ENCODE measurements around the gene CCSER1.
"Not testable (repeated sequence)": the region's sequence is repeated elsewhere in the genome, so short reads cannot be mapped to it uniquely, and the experiment has no call there.

The CCSER1 gene

GRCh38 chr4:91118597-91118996, 991.4 kb downstream of the CCSER1 start:
- no peak for DNase-seq (ENCODE audit: low spot score)

DNA sequence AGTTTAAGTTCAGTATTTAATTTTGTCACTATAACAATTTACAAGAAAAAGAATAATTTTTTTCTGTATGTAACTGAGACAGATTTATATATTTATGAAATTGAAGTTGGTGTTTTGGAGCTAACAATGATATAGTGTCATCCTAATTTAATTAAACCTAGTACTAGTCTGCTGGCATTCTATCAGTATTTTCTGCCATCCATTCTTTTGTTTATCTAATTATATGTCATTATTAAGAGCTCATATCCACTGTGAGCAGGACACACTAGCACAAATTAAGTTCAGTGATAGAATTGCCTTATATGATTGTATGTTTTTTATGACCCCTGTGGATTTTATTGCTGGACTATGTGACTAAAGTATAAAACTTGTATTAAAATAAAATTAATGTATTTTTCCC, 996.5 kb downstream of the CCSER1 start:
- TF ChIP-seq, protein P1, sequence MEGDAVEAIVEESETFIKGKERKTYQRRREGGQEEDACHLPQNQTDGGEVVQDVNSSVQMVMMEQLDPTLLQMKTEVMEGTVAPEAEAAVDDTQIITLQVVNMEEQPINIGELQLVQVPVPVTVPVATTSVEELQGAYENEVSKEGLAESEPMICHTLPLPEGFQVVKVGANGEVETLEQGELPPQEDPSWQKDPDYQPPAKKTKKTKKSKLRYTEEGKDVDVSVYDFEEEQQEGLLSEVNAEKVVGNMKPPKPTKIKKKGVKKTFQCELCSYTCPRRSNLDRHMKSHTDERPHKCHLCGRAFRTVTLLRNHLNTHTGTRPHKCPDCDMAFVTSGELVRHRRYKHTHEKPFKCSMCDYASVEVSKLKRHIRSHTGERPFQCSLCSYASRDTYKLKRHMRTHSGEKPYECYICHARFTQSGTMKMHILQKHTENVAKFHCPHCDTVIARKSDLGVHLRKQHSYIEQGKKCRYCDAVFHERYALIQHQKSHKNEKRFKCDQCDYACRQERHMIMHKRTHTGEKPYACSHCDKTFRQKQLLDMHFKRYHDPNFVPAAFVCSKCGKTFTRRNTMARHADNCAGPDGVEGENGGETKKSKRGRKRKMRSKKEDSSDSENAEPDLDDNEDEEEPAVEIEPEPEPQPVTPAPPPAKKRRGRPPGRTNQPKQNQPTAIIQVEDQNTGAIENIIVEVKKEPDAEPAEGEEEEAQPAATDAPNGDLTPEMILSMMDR (IDR thresholded peaks at IDR 0.05; ENCODE audit: extremely low read depth, missing control alignments) = no peak
- no peak for DNase-seq (ENCODE audit: low spot score)

More at GRCh38 chr4:91118597-91118996, 991.4 kb downstream of the CCSER1 start:
- TF ChIP-seq, protein P1 (IDR thresholded peaks at IDR 0.05; ENCODE audit: extremely low read depth, missing control alignments) = no peak

DNA sequence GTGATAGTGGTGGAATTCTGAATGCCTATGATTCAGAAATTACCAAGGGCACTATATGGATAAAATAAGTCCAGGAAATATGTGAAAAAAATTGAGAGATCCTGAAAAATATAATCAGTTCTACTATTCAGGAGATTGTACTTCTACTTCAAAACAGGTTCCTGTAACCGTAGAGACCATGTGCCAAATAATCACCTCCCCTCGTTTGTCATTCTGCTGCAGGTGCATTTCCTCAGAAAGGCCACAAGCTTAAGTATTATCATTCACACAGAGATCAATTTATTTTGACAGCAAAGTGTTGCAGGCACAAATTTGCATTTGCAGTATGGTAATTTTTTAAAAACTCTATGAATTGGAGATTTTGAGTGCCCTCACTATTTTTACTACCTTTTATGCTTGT, 1000.0 kb downstream of the CCSER1 start:
- DNase-seq (ENCODE audit: low spot score) = no peak
- TF ChIP-seq, protein P1 (IDR thresholded peaks at IDR 0.05; ENCODE audit: extremely low read depth, missing control alignments) = no peak

DNA sequence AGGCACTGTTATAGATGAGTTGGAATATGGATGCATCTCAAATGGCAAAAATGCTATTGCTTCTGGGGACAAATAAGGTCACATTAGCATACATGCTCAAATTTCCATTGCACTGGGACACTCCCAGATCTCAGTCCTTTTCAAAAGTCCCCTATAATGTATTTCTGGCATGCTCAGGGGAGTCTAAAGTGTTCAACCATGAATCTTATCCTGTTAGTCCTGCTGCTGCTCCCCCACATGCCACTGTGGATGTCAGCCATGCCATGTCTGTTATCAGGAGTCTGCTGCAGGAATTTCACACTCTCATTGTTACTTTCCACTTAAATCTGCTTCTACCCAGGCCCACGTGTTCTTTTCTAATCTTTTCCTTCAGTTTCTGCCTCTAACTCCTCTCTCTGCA, 1000.6 kb downstream of the CCSER1 start:
- TF ChIP-seq, protein P1 (IDR thresholded peaks at IDR 0.05; ENCODE audit: extremely low read depth, missing control alignments) = no peak
- no peak for DNase-seq (ENCODE audit: low spot score)

DNA sequence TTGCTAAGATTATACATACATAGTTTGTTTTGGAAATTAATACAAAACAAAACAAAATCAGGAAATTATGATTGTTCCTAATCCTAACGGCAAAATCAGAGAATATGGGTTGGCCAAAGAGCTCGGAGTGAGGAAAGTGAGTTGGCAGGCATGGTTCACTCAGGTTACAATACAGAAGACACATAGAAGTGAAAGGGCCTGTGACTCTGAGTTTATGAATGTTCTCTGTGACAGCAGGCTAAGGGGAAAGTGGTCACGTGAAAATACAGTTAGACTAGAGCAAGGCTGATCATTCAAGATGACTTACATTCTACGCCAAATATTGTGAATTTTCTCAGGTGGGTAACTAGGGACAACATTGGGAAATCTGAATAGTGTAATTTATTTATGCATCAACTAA, 1001.3 kb downstream of the CCSER1 start:
- TF ChIP-seq, protein P1 (IDR thresholded peaks at IDR 0.05; ENCODE audit: extremely low read depth, missing control alignments) = no peak

DNA sequence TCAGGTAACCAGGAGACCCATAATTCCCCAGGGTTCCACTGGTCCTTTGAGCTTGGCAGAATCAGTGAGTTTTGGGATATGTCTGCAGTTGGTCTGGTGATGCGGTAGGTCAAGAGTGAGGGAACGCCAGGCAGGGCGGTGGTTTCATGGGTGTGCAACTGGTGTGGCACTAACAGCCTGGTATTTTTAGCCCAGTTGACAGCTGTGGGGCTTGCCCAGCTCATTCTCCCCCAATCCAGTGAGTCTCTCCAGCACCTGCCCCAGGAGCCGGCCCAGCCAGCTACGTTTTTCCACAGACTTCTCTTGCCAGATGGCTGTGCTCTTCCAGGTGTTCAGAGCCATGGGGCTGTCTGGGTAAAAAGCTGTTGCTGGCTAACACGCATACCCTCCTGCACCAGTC, 1019.9 kb downstream of the CCSER1 start:
- TF ChIP-seq, protein P1 (IDR thresholded peaks at IDR 0.05; ENCODE audit: extremely low read depth, missing control alignments) = no peak
- DNase-seq (ENCODE audit: low spot score) = no peak

More for the DNA sequence above, 1001.3 kb downstream of the CCSER1 start:
- no peak for DNase-seq (ENCODE audit: low spot score)

DNA sequence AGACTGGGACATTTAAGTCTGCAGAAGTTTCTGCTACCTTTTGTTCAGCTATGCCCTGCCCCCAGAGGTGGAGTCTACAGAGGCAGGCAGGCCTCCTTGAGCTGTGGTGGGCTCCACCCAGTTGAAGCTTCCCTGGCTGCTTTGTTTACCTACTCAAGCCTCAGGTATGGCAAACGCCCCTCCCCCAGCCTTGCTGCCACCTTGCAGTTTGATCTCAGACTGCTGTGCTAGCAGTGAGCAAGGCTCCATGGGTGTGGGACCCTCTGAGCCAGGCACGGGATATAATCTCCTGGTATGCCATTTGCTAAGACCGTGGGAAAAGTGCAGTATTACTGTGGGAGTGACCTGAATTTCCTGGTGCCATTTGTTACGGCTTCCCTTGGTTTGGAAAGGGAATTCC, 1026.8 kb downstream of the CCSER1 start:
- DNase-seq (ENCODE audit: low spot score) = not testable (repeated sequence)

- DNase-seq (ENCODE audit: low spot score) = not testable (repeated sequence)
Observed at GRCh38 chr4:91167864-91168653, 1040.9 kb downstream of the CCSER1 start.
